ENCODE results near the gene TLR3.
"Not testable (repeated sequence)": the region's sequence is repeated elsewhere in the genome, so short reads cannot be mapped to it uniquely, and the experiment has no call there.

Gene TLR3

GRCh38 chr4:186050135-186050534 lies 18.8 kb upstream of the TLR3 start:
- DNase-seq (ENCODE audit: low read depth), result not testable (repeated sequence)

GRCh38 chr4:186051096-186051495 lies 17.9 kb upstream of the TLR3 start:
- DNase-seq (ENCODE audit: low read depth), result no peak

- DNase-seq (ENCODE audit: low read depth), result no peak
Observed at GRCh38 chr4:186058253-186058979, 10.5 kb upstream of the TLR3 start.

GRCh38 chr4:186058980-186059316 lies 10.0 kb upstream of the TLR3 start:
- no peak for DNase-seq (ENCODE audit: low read depth)

- DNase-seq (ENCODE audit: low read depth), result no peak
Observed at GRCh38 chr4:186061921-186062320, 7.0 kb upstream of the TLR3 start.

- no peak for DNase-seq (ENCODE audit: low read depth)
Observed at GRCh38 chr4:186067757-186068385, 1.1 kb upstream of the TLR3 start.

- DNase-seq (ENCODE audit: low read depth), result no peak
Observed at GRCh38 chr4:186069729-186070128, 773 bp downstream of the TLR3 start.

GRCh38 chr4:186072516-186072915 lies 3.6 kb downstream of the TLR3 start:
- DNase-seq (ENCODE audit: low read depth), result no peak

- DNase-seq (ENCODE audit: low read depth), result no peak
Observed at GRCh38 chr4:186074189-186074588, 5.2 kb downstream of the TLR3 start.

- DNase-seq (ENCODE audit: low read depth), result no peak
Observed at GRCh38 chr4:186078981-186079638, 10.2 kb downstream of the TLR3 start.

GRCh38 chr4:186079694-186080093 lies 10.7 kb downstream of the TLR3 start:
- no peak for DNase-seq (ENCODE audit: low read depth)

- DNase-seq (ENCODE audit: low read depth), result no peak
Observed at GRCh38 chr4:186081202-186081807, 12.3 kb downstream of the TLR3 start.

GRCh38 chr4:186082221-186082620 lies 13.3 kb downstream of the TLR3 start:
- no peak for DNase-seq (ENCODE audit: low read depth)

GRCh38 chr4:186088523-186088922 lies 19.6 kb downstream of the TLR3 start:
- no peak for DNase-seq (ENCODE audit: low read depth)

GRCh38 chr4:186092296-186092695 lies 23.3 kb downstream of the TLR3 start:
- no peak for DNase-seq (ENCODE audit: low read depth)

GRCh38 chr4:186095406-186095805 lies 26.4 kb downstream of the TLR3 start:
- DNase-seq (ENCODE audit: low read depth), result no peak

- no peak for DNase-seq (ENCODE audit: low read depth)
Observed at GRCh38 chr4:186096681-186097165, 27.8 kb downstream of the TLR3 start.

- no peak for DNase-seq (ENCODE audit: low read depth)
Observed at GRCh38 chr4:186097386-186097785, 28.4 kb downstream of the TLR3 start.

- DNase-seq (ENCODE audit: low read depth), result no peak
Observed at GRCh38 chr4:186102931-186103330, 34.0 kb downstream of the TLR3 start.

- DNase-seq (ENCODE audit: low read depth), result no peak
Observed at GRCh38 chr4:186104114-186104889, 35.3 kb downstream of the TLR3 start, which contains the start of gene FAM149A. Gene FAM149A, plus strand, starts transcription at chr4:186104704.

- DNase-seq (ENCODE audit: low read depth), result no peak
Observed at GRCh38 chr4:186104890-186105646, 36.1 kb downstream of the TLR3 start.

All from GM04503 (cell line).